ENCODE results near the gene DYNLL1. TPM values are rescaled to one million over a fixed set of nuclear protein-coding genes. Genes with fewer than 3 reads are reported as not detected.

Gene DYNLL1
- total and polyA plus RNA-seq, 2 donors = 247 to 458 TPM

GRCh38 chr12:120468325-120468820 is 27.5 kb upstream of the DYNLL1 start:
- peaks cover 2% of the 10 kb centered on the region for H3K36me3 ChIP-seq (ENCODE audit: insufficient read depth)
- peak overlapping the region; percentile 91 for H3K4me3 ChIP-seq (ENCODE audit: low read depth, low read length)
- 1% methylated on average over 23 of the region's 23 CpGs for WGBS
- peak overlapping the region; percentile 91 for H3K27ac ChIP-seq (ENCODE audit: low read depth)
- no peaks in the 10 kb centered on the region for H3K4me1 ChIP-seq (ENCODE audit: insufficient read depth)
- DNase-seq (ENCODE audit: extremely low spot score) = no peak

- Histone ChIP-seq H3K4me3 (ENCODE audit: low read depth, low read length) (peak overlapping the region; percentile 91), H3K27ac (ENCODE audit: low read depth) (peak overlapping the region; percentile 95), H3K36me3 (ENCODE audit: insufficient read depth) (no peaks in the 10 kb centered on the region), H3K4me1 (ENCODE audit: insufficient read depth) (no peaks in the 10 kb centered on the region)
- WGBS = under 1% methylated on average over 57 of the region's 57 CpGs
- no peak for DNase-seq (ENCODE audit: extremely low spot score)
Observed at GRCh38 chr12:120468821-120469449, 27.0 kb upstream of the DYNLL1 start.

GRCh38 chr12:120469450-120470149 is 26.3 kb upstream of the DYNLL1 start, which contains the start of gene SRSF9:
Gene SRSF9 (minus strand): TSS chr12:120469748. CDS start chr12:120469609, 139 bp downstream.
- Histone ChIP-seq H3K27ac (ENCODE audit: low read depth) (peak within 1 kb of the TSS; percentile 95), H3K4me3 (ENCODE audit: low read depth, low read length) (peak within 1 kb of the TSS; percentile 91), H3K36me3 (ENCODE audit: insufficient read depth) (no peaks in the 10 kb centered on the region), H3K4me1 (ENCODE audit: insufficient read depth) (no peaks in the 10 kb centered on the region)
- under 1% methylated on average over 88 of the region's 88 CpGs for WGBS
- peak; percentile 87 for DNase-seq (ENCODE audit: extremely low spot score)

- Histone ChIP-seq H3K4me1 (ENCODE audit: insufficient read depth) (no peaks in the 10 kb centered on the region), H3K27ac (ENCODE audit: low read depth) (peak overlapping the region; percentile 82), H3K36me3 (ENCODE audit: insufficient read depth) (no peaks in the 10 kb centered on the region), H3K4me3 (ENCODE audit: low read depth, low read length) (peak overlapping the region; percentile 91)
- WGBS = 66% methylated on average over 26 of the region's 26 CpGs
- no peak for DNase-seq (ENCODE audit: extremely low spot score)
Observed at GRCh38 chr12:120470150-120470784, 25.6 kb upstream of the DYNLL1 start.

GRCh38 chr12:120472521-120472920 is 23.4 kb upstream of the DYNLL1 start:
- H3K4me1 ChIP-seq (ENCODE audit: insufficient read depth) = no peaks in the 10 kb centered on the region
- H3K4me3 ChIP-seq (ENCODE audit: low read depth, low read length) = no peak overlapping the region

GRCh38 chr12:120473807-120474615 is 21.9 kb upstream of the DYNLL1 start:
- Histone ChIP-seq H3K36me3 (ENCODE audit: insufficient read depth) (no peaks in the 10 kb centered on the region), H3K27ac (ENCODE audit: low read depth) (no peak overlapping the region), H3K4me1 (ENCODE audit: insufficient read depth) (no peaks in the 10 kb centered on the region), H3K4me3 (ENCODE audit: low read depth, low read length) (no peak overlapping the region)
- DNase-seq (ENCODE audit: extremely low spot score) = no peak
- 89% methylated on average over 6 of the region's 6 CpGs for WGBS

More at GRCh38 chr12:120472521-120472920, 23.4 kb upstream of the DYNLL1 start:
- no peak for DNase-seq (ENCODE audit: extremely low spot score)
- H3K36me3 ChIP-seq (ENCODE audit: insufficient read depth) = no peaks in the 10 kb centered on the region
- no peak overlapping the region for H3K27ac ChIP-seq (ENCODE audit: low read depth)

- Histone ChIP-seq H3K4me3 (ENCODE audit: low read depth, low read length) (no peak overlapping the region), H3K36me3 (ENCODE audit: insufficient read depth) (no peaks in the 10 kb centered on the region), H3K4me1 (ENCODE audit: insufficient read depth) (no peaks in the 10 kb centered on the region), H3K27ac (ENCODE audit: low read depth) (no peak overlapping the region)
- DNase-seq (ENCODE audit: extremely low spot score) = no peak
- 41% methylated on average over 2 of the region's 2 CpGs for WGBS
Observed at GRCh38 chr12:120474616-120474960, 21.3 kb upstream of the DYNLL1 start.

- Histone ChIP-seq H3K27ac (ENCODE audit: low read depth) (no peak overlapping the region), H3K36me3 (ENCODE audit: insufficient read depth) (no peaks in the 10 kb centered on the region), H3K4me1 (ENCODE audit: insufficient read depth) (no peaks in the 10 kb centered on the region), H3K4me3 (ENCODE audit: low read depth, low read length) (no peak overlapping the region)
- no peak for DNase-seq (ENCODE audit: extremely low spot score)
- 97% methylated on average over 1 of the region's 1 CpG for WGBS
Observed at GRCh38 chr12:120475643-120476042, 20.3 kb upstream of the DYNLL1 start.

GRCh38 chr12:120479458-120479857 is 16.5 kb upstream of the DYNLL1 start:
- H3K4me3 ChIP-seq (ENCODE audit: low read depth, low read length) = no peak overlapping the region
- no peaks in the 10 kb centered on the region for H3K4me1 ChIP-seq (ENCODE audit: insufficient read depth)
- DNase-seq (ENCODE audit: extremely low spot score) = no peak
- no peak overlapping the region for H3K27ac ChIP-seq (ENCODE audit: low read depth)
- WGBS = 96% methylated on average over 1 of the region's 1 CpG
- no peaks in the 10 kb centered on the region for H3K36me3 ChIP-seq (ENCODE audit: insufficient read depth)

GRCh38 chr12:120480211-120480610 is 15.7 kb upstream of the DYNLL1 start:
- Histone ChIP-seq H3K27ac (ENCODE audit: low read depth) (no peak overlapping the region), H3K4me3 (ENCODE audit: low read depth, low read length) (no peak overlapping the region), H3K36me3 (ENCODE audit: insufficient read depth) (no peaks in the 10 kb centered on the region), H3K4me1 (ENCODE audit: insufficient read depth) (no peaks in the 10 kb centered on the region)
- 74% methylated on average over 1 of the region's 1 CpG for WGBS
- DNase-seq (ENCODE audit: extremely low spot score) = no peak

GRCh38 chr12:120481022-120481767 is 14.7 kb upstream of the DYNLL1 start:
- H3K36me3 ChIP-seq (ENCODE audit: insufficient read depth) = no peaks in the 10 kb centered on the region
- H3K4me3 ChIP-seq (ENCODE audit: low read depth, low read length) = no peak overlapping the region
- WGBS = 94% methylated on average over 9 of the region's 9 CpGs
- no peak overlapping the region for H3K27ac ChIP-seq (ENCODE audit: low read depth)
- no peak for DNase-seq (ENCODE audit: extremely low spot score)
- H3K4me1 ChIP-seq (ENCODE audit: insufficient read depth) = no peaks in the 10 kb centered on the region

- H3K27ac ChIP-seq (ENCODE audit: low read depth) = no peak overlapping the region
- H3K36me3 ChIP-seq (ENCODE audit: insufficient read depth) = no peaks in the 10 kb centered on the region
- WGBS = 97% methylated on average over 1 of the region's 1 CpG
- no peak overlapping the region for H3K4me3 ChIP-seq (ENCODE audit: low read depth, low read length)
- no peak for DNase-seq (ENCODE audit: extremely low spot score)
- no peaks in the 10 kb centered on the region for H3K4me1 ChIP-seq (ENCODE audit: insufficient read depth)
Observed at GRCh38 chr12:120483621-120484020, 12.3 kb upstream of the DYNLL1 start.

Data from urinary bladder (tissue), 4 donors.